Hepatic stellate cell (primary cell): Measurements from ENCODE around the gene CT45A1.
A peak's percentile ranks its signal among the peaks of the same experiment; 100 is the strongest.
"Not testable (repeated sequence)": the region's sequence is repeated elsewhere in the genome, so short reads cannot be mapped to it uniquely, and the experiment has no call there.

ENCODE experiments used
- DNase-seq: peaks from one replicate; pipeline ENCODE4 v3.0.0; 2011; ENCODE audit warnings: low spot score

The CT45A1 gene, protein sequence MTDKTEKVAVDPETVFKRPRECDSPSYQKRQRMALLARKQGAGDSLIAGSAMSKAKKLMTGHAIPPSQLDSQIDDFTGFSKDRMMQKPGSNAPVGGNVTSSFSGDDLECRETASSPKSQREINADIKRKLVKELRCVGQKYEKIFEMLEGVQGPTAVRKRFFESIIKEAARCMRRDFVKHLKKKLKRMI

DNA sequence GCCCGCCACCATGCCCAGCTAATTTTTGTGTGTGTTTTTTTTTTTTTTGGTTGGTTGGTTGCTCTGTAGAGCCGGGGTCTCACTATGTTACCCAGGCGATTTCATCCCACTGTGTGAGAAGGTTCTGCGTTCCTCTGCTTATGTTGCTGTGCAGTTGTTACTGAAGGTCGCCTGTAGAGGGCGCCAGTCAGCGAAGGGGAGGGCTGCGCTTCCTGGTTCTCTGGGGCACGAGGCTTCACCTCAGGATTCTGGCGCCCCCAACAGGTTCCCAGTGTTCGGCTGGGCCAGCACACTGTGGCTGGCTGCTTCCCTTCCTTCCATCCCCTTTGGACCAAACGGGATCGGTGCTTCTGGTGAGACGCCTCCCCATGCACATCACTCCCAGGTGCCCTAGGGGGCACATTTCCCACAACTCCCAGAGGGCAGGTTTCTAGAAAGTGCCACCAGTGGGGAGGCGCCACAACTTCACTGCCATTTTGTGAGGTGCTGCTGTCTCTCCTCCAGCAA, at the start of gene CT45A1:
TSS of gene CT45A1 (plus strand) at position 457 of the 507 bp plus-strand sequence. CDS start 5,302 bp downstream, outside the sequence.
- not testable (repeated sequence) for DNase-seq

DNA sequence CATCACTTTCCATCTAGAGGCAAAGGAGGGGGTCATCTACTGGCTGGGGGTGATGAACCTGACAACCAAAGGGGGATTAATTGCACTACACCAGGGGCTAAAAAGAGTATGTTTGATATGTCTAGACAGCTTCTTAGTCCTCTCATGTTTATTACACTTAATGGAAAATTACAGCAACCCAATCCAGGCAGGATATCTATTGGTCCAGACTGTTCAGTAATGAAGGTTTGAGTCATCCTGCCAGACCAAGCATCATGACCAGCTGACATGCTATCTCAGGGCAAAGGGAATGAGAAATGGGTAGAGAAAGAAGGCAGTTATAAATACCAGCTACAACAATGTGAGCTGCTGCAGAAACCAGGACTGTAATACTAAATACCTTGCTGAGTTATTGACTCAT, 40.5 kb upstream of the CT45A1 start:
- not testable (repeated sequence) for DNase-seq

DNA sequence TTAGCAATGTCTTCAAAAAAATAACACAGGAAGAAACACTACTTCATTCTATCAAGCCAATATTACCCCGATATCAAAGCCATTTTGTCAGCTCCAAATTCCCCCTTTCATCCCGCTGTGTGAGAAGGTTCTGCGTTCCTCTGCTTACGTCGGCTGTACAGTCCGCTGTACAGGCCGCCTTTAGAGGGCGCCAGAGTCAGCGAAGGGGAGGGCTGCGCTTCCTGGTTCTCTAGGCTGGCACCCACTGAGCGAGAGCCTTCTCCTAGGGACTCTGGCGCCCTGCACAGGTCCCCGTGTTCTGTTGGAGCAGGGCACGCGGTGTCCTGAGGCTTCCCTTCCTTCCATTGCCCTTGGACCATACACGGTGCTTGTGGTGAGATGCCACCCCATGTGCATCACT, 25.3 kb upstream of the CT45A1 start:
- no peak for DNase-seq

DNA sequence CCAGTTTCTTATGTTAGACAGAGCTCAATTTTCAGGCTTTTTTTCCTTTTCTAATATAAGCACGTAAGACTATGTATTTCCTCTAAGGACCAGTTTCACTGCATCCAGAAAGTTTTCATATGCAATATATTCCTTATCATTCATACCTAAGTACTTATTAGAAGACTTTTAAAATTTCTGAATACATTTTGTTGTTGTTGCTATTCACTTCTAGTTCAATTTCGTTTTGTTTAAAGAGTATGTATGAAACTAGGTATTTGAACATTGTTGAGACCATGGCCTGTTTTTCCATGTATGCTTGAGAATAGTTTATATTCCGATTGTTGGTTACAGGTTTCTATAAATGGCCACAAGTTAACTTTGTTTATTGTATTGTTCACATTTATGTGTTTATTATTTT, 18.0 kb upstream of the CT45A1 start:
- no peak for DNase-seq

DNA sequence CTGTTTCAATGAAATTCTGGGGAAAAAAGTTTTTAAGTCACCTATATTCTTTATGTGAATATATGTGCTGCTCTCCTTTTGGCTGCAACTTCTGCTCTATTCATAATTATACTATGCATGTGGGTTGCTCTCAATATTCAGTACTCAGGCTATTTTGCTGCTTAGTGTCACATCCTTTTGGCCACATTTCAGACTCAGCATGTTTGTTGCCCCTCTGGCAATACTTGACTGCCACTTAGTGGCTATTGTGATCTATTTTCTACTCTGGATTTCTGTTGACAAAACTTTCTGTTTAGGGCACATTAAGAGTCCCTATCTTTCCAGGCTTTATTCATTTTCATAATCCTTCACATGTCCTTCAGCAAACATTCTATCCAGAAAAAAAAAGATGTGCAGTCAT, 15.8 kb upstream of the CT45A1 start:
- DNase-seq: no peak

DNA sequence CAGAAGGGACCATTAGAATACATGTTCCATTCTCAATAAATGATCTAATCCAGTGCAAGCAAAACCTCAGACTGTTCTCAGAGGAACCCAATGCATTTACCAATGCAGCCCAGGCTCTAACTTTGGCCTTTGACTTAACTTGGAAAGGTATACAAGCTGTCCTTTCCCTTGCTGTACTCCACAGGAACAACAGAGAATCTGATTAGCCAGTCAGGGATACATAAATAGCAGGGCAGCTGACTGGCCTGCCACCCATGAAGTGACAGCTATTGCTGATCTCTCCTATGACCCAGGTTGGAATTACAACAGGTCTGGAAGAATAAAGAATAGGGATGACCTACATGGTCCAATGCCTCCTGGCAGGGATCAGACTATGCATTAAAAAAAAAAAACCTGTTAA, 14.5 kb upstream of the CT45A1 start:
- no peak for DNase-seq

DNA sequence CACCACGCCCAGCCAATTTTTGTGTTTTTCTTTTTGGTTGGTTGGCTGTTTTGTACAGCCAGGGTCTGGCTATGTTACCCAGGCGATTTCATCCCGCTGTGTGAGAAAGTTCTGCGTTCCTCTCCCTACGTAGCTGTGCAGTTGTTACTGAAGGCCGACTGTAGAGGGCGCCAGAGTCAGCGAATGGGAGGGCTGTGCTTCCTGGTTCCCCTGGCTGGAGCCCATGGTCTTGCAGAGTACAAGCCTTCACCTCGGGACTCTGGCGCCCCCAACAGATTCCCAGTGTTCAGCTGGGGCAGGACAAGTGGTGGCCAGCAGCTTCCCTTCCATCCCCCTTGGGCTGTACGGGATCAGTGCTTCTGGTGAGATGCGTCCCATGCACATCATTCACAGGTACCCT, 5.6 kb upstream of the CT45A1 start:
- DNase-seq: no peak

DNA sequence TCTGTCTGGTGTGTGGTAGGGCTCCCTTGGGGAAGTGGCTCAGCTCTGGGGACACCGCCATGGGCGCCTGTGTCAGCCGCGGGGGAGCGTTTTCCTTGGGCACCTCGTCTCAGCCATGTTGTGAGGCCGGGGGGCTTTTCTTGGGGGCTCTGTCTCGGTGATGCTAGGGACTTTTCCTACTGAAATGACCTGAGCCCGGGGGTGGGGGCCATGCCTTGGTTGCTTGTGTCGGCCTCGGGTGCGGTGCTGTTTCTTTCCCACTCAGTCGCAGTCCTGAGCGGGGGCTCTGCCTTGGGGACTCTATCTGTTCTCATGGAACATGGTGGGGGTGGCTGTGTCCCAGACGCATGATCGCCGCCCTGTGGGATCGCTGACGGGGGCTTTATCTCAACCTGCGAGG, 356 bp downstream of the CT45A1 start:
- DNase-seq: no peak

DNA sequence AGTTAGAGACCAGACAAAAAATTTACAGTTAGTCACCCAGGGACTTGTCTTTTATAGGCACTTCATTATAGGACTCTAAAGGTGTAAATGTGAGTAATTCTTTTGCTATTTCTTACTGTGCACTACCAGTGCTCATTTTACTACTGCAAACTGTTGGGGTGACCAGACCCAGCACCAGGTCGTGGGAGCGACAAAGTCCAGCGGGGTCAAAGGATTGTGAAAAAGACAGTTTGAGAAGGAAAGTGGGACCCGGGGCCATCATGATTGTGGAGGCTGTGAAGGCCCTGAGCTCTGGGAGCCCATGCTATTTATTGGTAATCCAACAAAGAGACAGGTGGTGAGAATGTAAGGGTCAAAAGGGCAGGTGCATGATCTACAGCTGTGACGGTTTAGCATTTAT, 21.2 kb downstream of the CT45A1 start:
- not testable (repeated sequence) for DNase-seq

DNA sequence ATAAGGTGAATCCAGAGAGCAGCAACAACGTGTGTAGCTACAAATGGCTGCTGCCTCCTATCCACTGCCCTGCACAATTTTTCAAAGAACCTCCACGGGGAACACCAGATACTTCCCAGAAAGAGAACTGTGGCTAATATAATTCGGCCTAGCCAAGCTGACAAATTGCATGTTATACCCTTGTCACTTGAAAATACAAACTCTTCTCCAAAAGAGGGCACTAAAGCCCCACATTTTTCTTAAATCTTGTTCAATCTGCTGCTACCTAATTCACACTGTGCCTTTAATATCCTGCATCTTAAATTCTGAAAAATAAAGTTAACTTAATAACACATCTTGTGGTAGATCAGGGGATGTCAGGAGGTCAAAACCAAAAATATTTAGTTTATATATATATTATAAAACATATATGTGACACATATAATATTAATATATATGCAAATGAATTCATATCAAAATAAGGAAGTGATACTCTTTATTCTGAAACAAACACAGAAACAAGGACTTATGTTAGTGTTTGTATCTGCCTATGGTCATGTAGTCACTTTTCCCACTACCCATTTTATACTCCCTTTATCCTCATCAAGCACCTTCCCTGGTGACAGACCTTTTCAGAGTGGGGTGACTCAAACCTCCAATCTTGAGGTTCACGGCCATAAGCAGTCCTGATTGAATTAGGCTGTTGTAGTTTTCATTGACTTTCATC, 24.1 kb downstream of the CT45A1 start:
- no peak for DNase-seq

DNA sequence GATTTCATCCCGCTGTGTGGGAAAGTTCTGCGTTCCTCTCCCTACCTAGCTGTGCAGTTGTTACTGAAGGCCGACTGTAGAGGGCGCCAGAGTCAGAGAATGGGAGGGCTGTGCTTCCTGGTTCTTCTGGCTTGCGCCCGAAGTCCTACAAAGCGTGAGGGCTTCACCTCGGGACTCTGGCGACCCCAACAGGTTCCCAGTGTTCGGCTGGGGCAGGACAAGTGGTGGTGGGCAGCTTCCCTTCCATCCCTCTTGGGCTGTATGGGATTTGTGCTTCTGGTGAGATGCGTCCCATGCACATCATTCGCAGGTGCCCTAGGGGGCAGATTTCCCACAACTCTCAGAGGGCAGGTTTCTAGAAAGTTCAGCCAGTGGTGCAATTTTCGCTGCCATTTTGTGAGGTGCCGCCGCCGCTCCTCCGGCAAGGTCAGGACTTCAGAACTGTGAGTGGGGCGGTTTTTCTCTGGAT, 27.3 kb downstream of the CT45A1 start:
- peak; percentile 13 for DNase-seq

DNA sequence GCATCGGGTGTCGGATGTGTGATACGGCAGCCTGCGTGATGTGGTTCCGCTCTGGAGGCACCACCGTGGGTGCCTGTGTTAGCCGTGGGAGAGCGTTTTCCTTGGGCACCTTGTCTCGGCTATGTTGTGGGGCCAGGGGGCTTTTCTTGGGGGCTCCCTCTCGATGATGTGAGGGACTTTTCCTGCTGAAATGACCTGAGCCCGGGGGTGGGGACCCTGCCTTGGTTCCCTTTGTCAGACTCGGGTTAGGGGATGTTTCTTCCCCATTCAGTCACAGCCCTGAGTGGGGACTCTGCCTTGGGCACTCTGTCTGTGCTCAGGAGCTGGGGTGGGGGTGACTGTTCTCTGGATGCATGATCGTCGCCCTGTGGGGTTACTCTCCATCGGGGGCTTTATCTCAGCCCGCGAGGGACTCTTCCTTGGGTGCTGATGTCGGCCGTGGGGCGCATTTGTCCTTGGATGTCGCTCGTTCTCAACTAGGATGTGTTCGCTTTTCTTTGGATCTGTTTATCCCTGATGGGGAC, 27.8 kb downstream of the CT45A1 start:
- DNase-seq: no peak

DNA sequence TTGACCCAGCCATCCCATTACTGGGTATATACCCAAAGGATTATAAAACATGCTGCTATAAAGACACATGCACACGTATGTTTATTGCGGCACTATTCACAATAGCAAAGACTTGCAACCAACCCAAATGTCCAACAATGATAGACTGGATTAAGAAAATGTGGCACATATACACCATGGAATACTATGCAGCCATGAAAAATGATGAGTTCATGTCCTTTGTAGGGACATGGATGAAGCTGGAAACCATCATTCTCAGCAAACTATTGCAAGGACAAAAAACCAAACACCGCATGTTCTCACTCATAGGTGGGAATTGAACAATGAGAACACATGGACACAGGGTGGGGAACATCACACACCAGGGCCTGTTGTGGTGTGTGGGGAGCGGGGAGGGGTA, 31.3 kb downstream of the CT45A1 start:
- not testable (repeated sequence) for DNase-seq

DNA sequence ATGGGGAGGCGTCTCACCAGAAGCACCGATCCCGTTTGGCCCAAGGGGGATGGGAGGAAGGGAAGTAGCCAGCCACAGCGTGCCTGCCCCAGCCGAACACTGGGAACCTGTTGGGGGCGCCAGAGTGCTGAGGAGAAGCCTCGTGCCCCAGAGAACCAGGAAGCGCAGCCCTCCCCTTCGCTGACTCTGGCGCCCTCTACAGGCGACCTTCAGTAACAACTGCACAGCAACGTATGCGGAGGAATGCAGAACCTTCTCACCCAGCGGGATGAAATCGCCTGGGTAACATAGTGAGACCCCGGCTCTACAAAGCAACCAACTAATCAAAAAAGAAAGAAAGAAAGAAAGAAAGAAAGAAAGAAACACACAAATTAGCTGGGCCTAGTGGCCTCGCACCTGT, 54.7 kb downstream of the CT45A1 start, which contains the start of gene CT45A3:
TSS of gene CT45A3 (minus strand) at position 101 of the 400 bp plus-strand sequence. CDS start 3,747 bp downstream, outside the sequence.
- not testable (repeated sequence) for DNase-seq
